ENCODE measurements around the gene ENDOV.

DNA sequence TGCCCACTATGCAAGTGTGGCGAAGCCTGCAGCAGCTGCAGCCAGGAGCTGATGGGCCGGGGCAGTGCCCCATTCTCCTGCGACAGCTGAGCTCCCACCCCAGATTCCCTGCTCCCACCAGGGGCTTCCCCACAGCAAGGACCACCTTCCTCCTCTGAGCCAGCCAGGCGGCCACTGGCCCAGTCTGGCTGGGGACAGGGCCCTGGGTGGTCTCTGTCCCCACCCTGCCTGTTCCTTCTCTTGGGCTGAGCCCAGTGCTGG, 67.0 kb downstream of the ENDOV start:
- TF ChIP-seq TEAD4 (IDR thresholded peaks at IDR 0.05) (no peak), TAF1 (IDR thresholded peaks at IDR 0.05; ENCODE audit: low read depth) (no peak), RAD21 (IDR thresholded peaks at IDR 0.05; ENCODE audit: low read depth) (no peak), EGR1 (IDR thresholded peaks at IDR 0.05) (no peak), CEBPB (IDR thresholded peaks at IDR 0.05) (no peak), EP300 (IDR thresholded peaks at IDR 0.05; ENCODE audit: borderline replicate concordance) (no peak), YY1 (IDR thresholded peaks at IDR 0.05; ENCODE audit: low read depth) (no peak), ZBTB7A (IDR thresholded peaks at IDR 0.05; ENCODE audit: low read depth) (no peak), FOXM1 (IDR thresholded peaks at IDR 0.05; ENCODE audit: borderline replicate concordance, low read depth) (no peak), NFIC (IDR thresholded peaks at IDR 0.05) (no peak)
- TF ChIP-seq, protein P1, sequence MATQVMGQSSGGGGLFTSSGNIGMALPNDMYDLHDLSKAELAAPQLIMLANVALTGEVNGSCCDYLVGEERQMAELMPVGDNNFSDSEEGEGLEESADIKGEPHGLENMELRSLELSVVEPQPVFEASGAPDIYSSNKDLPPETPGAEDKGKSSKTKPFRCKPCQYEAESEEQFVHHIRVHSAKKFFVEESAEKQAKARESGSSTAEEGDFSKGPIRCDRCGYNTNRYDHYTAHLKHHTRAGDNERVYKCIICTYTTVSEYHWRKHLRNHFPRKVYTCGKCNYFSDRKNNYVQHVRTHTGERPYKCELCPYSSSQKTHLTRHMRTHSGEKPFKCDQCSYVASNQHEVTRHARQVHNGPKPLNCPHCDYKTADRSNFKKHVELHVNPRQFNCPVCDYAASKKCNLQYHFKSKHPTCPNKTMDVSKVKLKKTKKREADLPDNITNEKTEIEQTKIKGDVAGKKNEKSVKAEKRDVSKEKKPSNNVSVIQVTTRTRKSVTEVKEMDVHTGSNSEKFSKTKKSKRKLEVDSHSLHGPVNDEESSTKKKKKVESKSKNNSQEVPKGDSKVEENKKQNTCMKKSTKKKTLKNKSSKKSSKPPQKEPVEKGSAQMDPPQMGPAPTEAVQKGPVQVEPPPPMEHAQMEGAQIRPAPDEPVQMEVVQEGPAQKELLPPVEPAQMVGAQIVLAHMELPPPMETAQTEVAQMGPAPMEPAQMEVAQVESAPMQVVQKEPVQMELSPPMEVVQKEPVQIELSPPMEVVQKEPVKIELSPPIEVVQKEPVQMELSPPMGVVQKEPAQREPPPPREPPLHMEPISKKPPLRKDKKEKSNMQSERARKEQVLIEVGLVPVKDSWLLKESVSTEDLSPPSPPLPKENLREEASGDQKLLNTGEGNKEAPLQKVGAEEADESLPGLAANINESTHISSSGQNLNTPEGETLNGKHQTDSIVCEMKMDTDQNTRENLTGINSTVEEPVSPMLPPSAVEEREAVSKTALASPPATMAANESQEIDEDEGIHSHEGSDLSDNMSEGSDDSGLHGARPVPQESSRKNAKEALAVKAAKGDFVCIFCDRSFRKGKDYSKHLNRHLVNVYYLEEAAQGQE (IDR thresholded peaks at IDR 0.05; ENCODE audit: low read depth): no peak
- TF ChIP-seq, protein P2, sequence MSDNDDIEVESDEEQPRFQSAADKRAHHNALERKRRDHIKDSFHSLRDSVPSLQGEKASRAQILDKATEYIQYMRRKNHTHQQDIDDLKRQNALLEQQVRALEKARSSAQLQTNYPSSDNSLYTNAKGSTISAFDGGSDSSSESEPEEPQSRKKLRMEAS (IDR thresholded peaks at IDR 0.05): no peak
- TF ChIP-seq, protein P3, sequence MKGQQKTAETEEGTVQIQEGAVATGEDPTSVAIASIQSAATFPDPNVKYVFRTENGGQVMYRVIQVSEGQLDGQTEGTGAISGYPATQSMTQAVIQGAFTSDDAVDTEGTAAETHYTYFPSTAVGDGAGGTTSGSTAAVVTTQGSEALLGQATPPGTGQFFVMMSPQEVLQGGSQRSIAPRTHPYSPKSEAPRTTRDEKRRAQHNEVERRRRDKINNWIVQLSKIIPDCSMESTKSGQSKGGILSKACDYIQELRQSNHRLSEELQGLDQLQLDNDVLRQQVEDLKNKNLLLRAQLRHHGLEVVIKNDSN (IDR thresholded peaks at IDR 0.05): no peak

All from Ishikawa (cell line).